HepG2 (cell line): ENCODE measurements around the gene HELZ2. TPM values are rescaled to one million over a fixed set of nuclear protein-coding genes. Genes with fewer than 3 reads are reported as not detected.
A peak's percentile ranks its signal among the peaks of the same experiment; 100 is the strongest.

Experiments used
- AGO2 ChIP-seq: fragments of 200-400 bp; formaldehyde crosslinking; optimal IDR thresholded peaks from 2 replicates; pipeline ENCODE3; 2017; ENCODE audit warnings: mild to moderate bottlenecking, low read depth, low read length, moderate library complexity
- ATRX ChIP-seq: sonication (generic); formaldehyde crosslinking; IDR thresholded peaks from 2 replicates; pipeline ENCODE4 v1.4.0; 2020; ENCODE audit warnings: missing genetic modification reagents, borderline replicate concordance
- FOXM1 ChIP-seq: sonication (generic); formaldehyde crosslinking; IDR thresholded peaks from 2 replicates; pipeline ENCODE4 v1.5.0; 2020; ENCODE audit warnings: missing genetic modification reagents
- GABPA ChIP-seq, 2 experiments: IDR thresholded peaks; 2 replicates each; pipeline ENCODE4 v1.6.1; 2011 to 2016; ENCODE audit warnings: low read depth in 2 of 2, low read length in 1 of 2, missing biosample characterization in 1 of 2, missing genetic modification characterization in 1 of 2
- HMG20B ChIP-seq: conservative IDR thresholded peaks from 2 replicates; pipeline ENCODE4 v1.6.1; 2016; ENCODE audit warnings: missing genetic modification reagents, missing compliant biosample characterization
- KDM4B ChIP-seq: sonication (generic); formaldehyde crosslinking; IDR thresholded peaks from 2 replicates; pipeline ENCODE4 v1.4.0; 2020; ENCODE audit warnings: missing genetic modification reagents
- NFAT5 ChIP-seq: sonication (generic); formaldehyde crosslinking; IDR thresholded peaks from 2 replicates; pipeline ENCODE4 v1.4.0; 2020; ENCODE audit warnings: missing genetic modification reagents
- PAWR ChIP-seq: sonication (generic); formaldehyde crosslinking; IDR thresholded peaks from 2 replicates; pipeline ENCODE4 v1.4.0; 2020; ENCODE audit warnings: missing genetic modification reagents, mild to moderate bottlenecking, borderline replicate concordance
- SALL1 ChIP-seq: sonication (generic); formaldehyde crosslinking; IDR thresholded peaks from 2 replicates; pipeline ENCODE4 v1.8.0; 2022; ENCODE audit warnings: mild to moderate bottlenecking, missing genetic modification reagents
- THYN1 ChIP-seq: sonication (generic); formaldehyde crosslinking; IDR thresholded peaks from 2 replicates; pipeline ENCODE4 v1.8.1; 2023; ENCODE audit warnings: low read depth, mild to moderate bottlenecking, moderate library complexity, missing genetic modification reagents, borderline replicate concordance
- ZGPAT ChIP-seq: IDR thresholded peaks from 2 replicates; pipeline ENCODE4 v1.6.1; 2016; ENCODE audit warnings: mild to moderate bottlenecking
- ZNF207 ChIP-seq: fragments of 450-650 bp; IDR thresholded peaks from 2 replicates; pipeline ENCODE4 v1.6.1; 2016; ENCODE audit warnings: antibody characterized with exemption, borderline replicate concordance
- ZNF274 ChIP-seq: sonication (generic); formaldehyde crosslinking; IDR thresholded peaks from 2 replicates; pipeline ENCODE4 v1.5.1; 2020; ENCODE audit warnings: mild to moderate bottlenecking, missing genetic modification reagents
- ZNF292 ChIP-seq: sonication (generic); formaldehyde crosslinking; IDR thresholded peaks from 2 replicates; pipeline ENCODE4 v1.8.1; 2022; ENCODE audit warnings: mild to moderate bottlenecking, low read depth, missing genetic modification reagents, borderline replicate concordance
- ZNF530 ChIP-seq: sonication (generic); formaldehyde crosslinking; IDR thresholded peaks from 2 replicates; pipeline ENCODE4 v1.5.0; 2020; ENCODE audit warnings: low read depth, mild to moderate bottlenecking, missing genetic modification reagents
- ZNF564 ChIP-seq: sonication (generic); formaldehyde crosslinking; IDR thresholded peaks from 2 replicates; pipeline ENCODE4 v1.8.1; 2023; ENCODE audit warnings: mild to moderate bottlenecking, missing genetic modification reagents
- ZNF577 ChIP-seq: sonication (generic); formaldehyde crosslinking; IDR thresholded peaks from 2 replicates; pipeline ENCODE4 v1.4.0; 2020; ENCODE audit warnings: mild to moderate bottlenecking, low read depth, missing genetic modification reagents, borderline replicate concordance
- ZNF710 ChIP-seq: sonication (generic); formaldehyde crosslinking; IDR thresholded peaks from 2 replicates; pipeline ENCODE4 v1.5.0; 2020; ENCODE audit warnings: mild to moderate bottlenecking, missing genetic modification reagents, borderline replicate concordance
- ZNF777 ChIP-seq: sonication (generic); formaldehyde crosslinking; IDR thresholded peaks from 2 replicates; pipeline ENCODE4 v1.4.0; 2020; ENCODE audit warnings: missing genetic modification reagents
- ZSCAN22 ChIP-seq: sonication (generic); formaldehyde crosslinking; IDR thresholded peaks from 2 replicates; pipeline ENCODE4 v1.4.0; 2020; ENCODE audit warnings: mild to moderate bottlenecking, missing genetic modification reagents
- ZSCAN29 ChIP-seq: sonication (generic); formaldehyde crosslinking; conservative IDR thresholded peaks from 2 replicates; pipeline ENCODE4 v1.4.0; 2020; ENCODE audit warnings: mild to moderate bottlenecking, missing genetic modification reagents
- ZZZ3 ChIP-seq: sonication (generic); formaldehyde crosslinking; IDR thresholded peaks from 2 replicates; pipeline ENCODE4 v1.4.0; 2020; ENCODE audit warnings: missing genetic modification reagents, mild to moderate bottlenecking, borderline replicate concordance
- polyA plus RNA-seq, 8 experiments: library from polyadenylated mRNA; depleted of rRNA in 3 of 8; stranded (reverse) in 7 of 8; unstranded in 1 of 8; fragments of >200 nt; fragmentation: Illumina TruSeq in 4 of 8; extraction: Trizol in 4 of 8; gene quantifications; 2 replicates each; pipeline versions ENCODE4 v1.2.1 to v1.2.3, GENCODE V29; 2011 to 2016; ENCODE audit warnings: low read depth in 4 of 8, missing spikeins in 1 of 8, mixed read lengths in 1 of 8; ENCODE audit not compliant: insufficient read depth in 1 of 8
- total RNA-seq, 5 experiments: library from RNA; depleted of rRNA; stranded (reverse); fragments of >200 nt; fragmentation: Illumina TruSeq; extraction: Trizol; gene quantifications; 2 replicates each; pipeline ENCODE4 v1.2.3, GENCODE V29; 2016; ENCODE audit warnings: low read depth in 1 of 5

Gene HELZ2
- total and polyA plus RNA-seq, 2 of the 13 experiments (the other 11 are each of a cell fraction or from before 2014, with no cell fraction given), result 9.6 to 10.1 TPM

GRCh38 chr20:63573647-63574131, 350 bp downstream of the HELZ2 start (continued):
- TF ChIP-seq ZNF710 (CRISPR knock-in tag) (0 out of 2 replicates have a peak, but pooled peaks have one; percentile 43), THYN1 (CRISPR knock-in tag) (no peak), ZNF274 (CRISPR knock-in tag) (0 out of 2 replicates have a peak, but pooled peaks have one; percentile 35), PAWR (CRISPR knock-in tag) (no peak), HMG20B (CRISPR knock-in tag) (no peak), ATRX (CRISPR knock-in tag) (no peak), ZNF777 (CRISPR knock-in tag) (no peak), NFAT5 (CRISPR knock-in tag) (no peak), ZNF530 (no peak), ZZZ3 (CRISPR knock-in tag) (0 out of 2 replicates have a peak, but pooled peaks have one; percentile 34), KDM4B (CRISPR knock-in tag) (no peak), SALL1 (CRISPR knock-in tag) (no peak), AGO2 (no peak), ZSCAN29 (CRISPR knock-in tag) (0 out of 2 replicates have a peak, but pooled peaks have one; percentile 12), ZSCAN22 (CRISPR knock-in tag) (no peak), ZGPAT (CRISPR knock-in tag) (no peak), ZNF207 (no peak), ZNF564 (CRISPR knock-in tag) (no peak), FOXM1 (CRISPR knock-in tag) (no peak), ZNF292 (CRISPR knock-in tag) (no peak), ZNF577 (CRISPR knock-in tag) (no peak), GABPA (IDR thresholded peaks at IDR 0.05; ENCODE audit: low read depth, low read length) (no peak), GABPA (CRISPR knock-in tag; IDR thresholded peaks at IDR 0.05; ENCODE audit: low read depth) (no peak)
